Endothelial cell of hepatic sinusoid (primary cell): ENCODE results near the gene MSANTD2.
"Not testable (repeated sequence)": the region's sequence is repeated elsewhere in the genome, so short reads cannot be mapped to it uniquely, and the experiment has no call there.

ENCODE experiments used
- in situ Hi-C: cut with HindIII; loops from 2 replicates; pipeline ENCODE4 v1.10.0; 2017; ENCODE audit warnings: low sequenced_read_pairs

Gene MSANTD2

GRCh38 chr11:124783002-124783401, 17.2 kb downstream of the MSANTD2 start:
- in situ Hi-C loops, result no loop called here

- in situ Hi-C loops, result no loop called here
Measured at GRCh38 chr11:124779568-124779967, 20.6 kb downstream of the MSANTD2 start.

GRCh38 chr11:124778281-124778680, 21.9 kb downstream of the MSANTD2 start:
- in situ Hi-C loops, result no loop called here

- in situ Hi-C loops, result no loop called here
Measured at GRCh38 chr11:124776865-124777645, 23.2 kb downstream of the MSANTD2 start.

- in situ Hi-C loops, result not testable (repeated sequence)
Measured at GRCh38 chr11:124770959-124771358, 29.2 kb downstream of the MSANTD2 start.

GRCh38 chr11:124769806-124770774, 30.1 kb downstream of the MSANTD2 start:
- in situ Hi-C loops, result no loop called here

GRCh38 chr11:124768914-124769313, 31.3 kb downstream of the MSANTD2 start:
- in situ Hi-C loops, result no loop called here

- in situ Hi-C loops, result no loop called here
Measured at GRCh38 chr11:124766156-124766555, 34.0 kb downstream of the MSANTD2 start.

- in situ Hi-C loops, result no loop called here
Measured at GRCh38 chr11:124763156-124763947, 36.9 kb downstream of the MSANTD2 start.

GRCh38 chr11:124762624-124763155, 37.5 kb downstream of the MSANTD2 start:
- in situ Hi-C loops, result no loop called here

GRCh38 chr11:124762105-124762623, 38.0 kb downstream of the MSANTD2 start, which contains the start of gene ESAM:
TSS of gene ESAM (minus strand) at chr11:124762290. CDS start at chr11:124762154, 136 bp downstream.
- in situ Hi-C loops, result no loop called here

- in situ Hi-C loops, result no loop called here
Measured at GRCh38 chr11:124761301-124762104, 38.7 kb downstream of the MSANTD2 start.

- in situ Hi-C loops, result no loop called here
Measured at GRCh38 chr11:124760806-124761205, 39.4 kb downstream of the MSANTD2 start.

- in situ Hi-C loops, result no loop called here
Measured at GRCh38 chr11:124760205-124760652, 40.0 kb downstream of the MSANTD2 start.

GRCh38 chr11:124759266-124760204, 40.7 kb downstream of the MSANTD2 start:
- in situ Hi-C loops, result no loop called here

- in situ Hi-C loops, result no loop called here
Measured at GRCh38 chr11:124758355-124759265, 41.6 kb downstream of the MSANTD2 start.

- in situ Hi-C loops, result no loop called here
Measured at GRCh38 chr11:124757320-124757719, 42.9 kb downstream of the MSANTD2 start.
